GM18502 (cell line): ENCODE measurements around the gene NR5A1.

Experiments used
- ATAC-seq: cut with Tn5 transposase; IDR thresholded peaks from one replicate; pipeline ENCODE4 v1.9.1; 2021; ENCODE audit warnings: mild to moderate bottlenecking; ENCODE audit not compliant: unreplicated experiment, poor library complexity

The NR5A1 gene

GRCh38 chr9:124517600-124517999, 10.4 kb upstream of the NR5A1 start:
- no peak for ATAC-seq

GRCh38 chr9:124514874-124515273, 7.7 kb upstream of the NR5A1 start:
- ATAC-seq = no peak

GRCh38 chr9:124514125-124514524, 6.9 kb upstream of the NR5A1 start:
- ATAC-seq = no peak

GRCh38 chr9:124513376-124513994, 6.3 kb upstream of the NR5A1 start:
- ATAC-seq = no peak

- ATAC-seq = no peak
Measured at GRCh38 chr9:124512806-124513204, 5.6 kb upstream of the NR5A1 start.

- ATAC-seq = no peak
Measured at GRCh38 chr9:124511891-124512805, 4.9 kb upstream of the NR5A1 start.

DNA sequence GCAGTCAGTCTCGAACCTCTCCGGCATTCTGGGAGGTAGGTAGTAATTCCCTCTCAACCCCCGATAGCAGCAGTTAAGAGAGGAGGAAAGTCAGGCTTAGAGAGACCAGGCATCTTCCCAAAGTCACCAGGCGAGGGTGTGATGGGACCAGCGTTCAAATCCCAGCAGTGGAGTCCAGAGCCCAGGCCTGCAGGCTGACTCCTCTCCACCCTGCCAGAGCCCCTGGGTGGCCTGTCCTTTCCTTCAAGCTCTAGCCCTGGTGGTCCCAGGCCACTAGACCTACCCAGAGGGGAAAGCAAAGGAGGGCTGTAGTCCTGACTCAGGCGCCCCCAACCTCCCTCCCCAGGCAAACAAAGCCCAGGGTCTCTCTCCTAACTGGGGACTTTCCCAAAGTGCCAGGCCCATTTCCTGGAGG, 4.2 kb upstream of the NR5A1 start:
- no peak for ATAC-seq

GRCh38 chr9:124510650-124511425, 3.6 kb upstream of the NR5A1 start:
- ATAC-seq = no peak

GRCh38 chr9:124507880-124508423, 753 bp upstream of the NR5A1 start:
- ATAC-seq = no peak

DNA sequence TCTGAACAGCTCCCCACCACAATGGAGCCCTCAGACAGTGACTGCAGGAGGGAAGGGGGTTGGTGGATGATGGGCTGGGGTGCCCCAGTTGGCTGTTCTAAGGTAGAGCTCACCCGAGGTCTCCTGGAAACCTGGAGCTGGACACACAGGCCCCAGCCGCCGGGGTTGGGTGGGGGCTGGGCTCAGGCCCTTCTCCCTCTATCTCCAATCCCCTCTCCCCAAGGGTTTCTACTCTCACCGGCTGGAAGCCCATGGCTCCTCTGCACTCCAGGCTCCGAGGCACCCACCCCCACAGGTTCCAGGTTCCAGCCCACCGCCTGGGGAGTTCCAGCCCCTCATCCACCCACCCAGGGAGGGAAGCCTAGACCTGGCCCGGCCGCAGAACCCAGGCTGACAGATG, 766 bp downstream of the NR5A1 start:
- ATAC-seq = no peak

GRCh38 chr9:124505901-124506346, 1.3 kb downstream of the NR5A1 start:
- ATAC-seq = no peak

- no peak for ATAC-seq
Measured at GRCh38 chr9:124505006-124505900, 1.9 kb downstream of the NR5A1 start.

- ATAC-seq = no peak
Measured at GRCh38 chr9:124504530-124505005, 2.6 kb downstream of the NR5A1 start.

DNA sequence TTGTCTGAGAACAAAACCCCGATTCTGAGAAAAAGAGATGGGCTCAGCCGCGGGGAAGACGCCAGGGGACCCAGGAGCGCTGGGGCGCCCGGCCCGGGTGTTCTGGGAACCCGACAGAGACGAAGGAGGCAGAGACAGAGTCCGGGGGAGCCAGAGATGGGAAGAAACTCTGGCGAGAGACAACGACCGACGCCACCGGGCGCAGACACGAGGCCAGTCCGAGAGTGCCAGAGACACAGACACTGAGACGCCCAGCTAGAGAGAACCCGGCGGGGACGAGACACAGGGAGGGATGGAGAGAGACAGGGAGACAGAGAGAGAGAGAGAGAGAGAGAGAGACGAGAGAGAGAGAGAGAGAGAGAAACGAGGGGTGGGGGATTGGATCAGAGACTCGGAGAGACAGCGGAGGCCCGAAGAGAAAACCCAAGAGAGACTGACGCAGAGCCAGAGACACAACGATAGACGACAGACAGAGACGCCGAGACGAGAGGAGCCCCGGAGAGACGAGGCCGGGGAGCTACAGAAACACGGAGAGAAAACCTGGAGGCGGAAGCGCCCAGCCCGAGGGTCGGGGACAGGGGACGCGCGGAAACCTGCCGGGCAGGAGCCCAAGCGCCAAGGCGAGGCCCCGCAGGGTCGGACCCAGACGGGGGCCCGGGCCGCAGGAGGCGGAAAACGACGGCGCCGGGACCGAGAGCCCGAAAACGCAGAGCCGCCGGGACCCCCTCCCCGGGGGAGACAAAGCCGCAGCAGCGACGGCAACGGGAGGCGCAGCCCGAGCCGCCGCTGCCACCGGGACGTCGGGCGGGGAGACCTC, 3.3 kb downstream of the NR5A1 start:
- no peak for ATAC-seq

DNA sequence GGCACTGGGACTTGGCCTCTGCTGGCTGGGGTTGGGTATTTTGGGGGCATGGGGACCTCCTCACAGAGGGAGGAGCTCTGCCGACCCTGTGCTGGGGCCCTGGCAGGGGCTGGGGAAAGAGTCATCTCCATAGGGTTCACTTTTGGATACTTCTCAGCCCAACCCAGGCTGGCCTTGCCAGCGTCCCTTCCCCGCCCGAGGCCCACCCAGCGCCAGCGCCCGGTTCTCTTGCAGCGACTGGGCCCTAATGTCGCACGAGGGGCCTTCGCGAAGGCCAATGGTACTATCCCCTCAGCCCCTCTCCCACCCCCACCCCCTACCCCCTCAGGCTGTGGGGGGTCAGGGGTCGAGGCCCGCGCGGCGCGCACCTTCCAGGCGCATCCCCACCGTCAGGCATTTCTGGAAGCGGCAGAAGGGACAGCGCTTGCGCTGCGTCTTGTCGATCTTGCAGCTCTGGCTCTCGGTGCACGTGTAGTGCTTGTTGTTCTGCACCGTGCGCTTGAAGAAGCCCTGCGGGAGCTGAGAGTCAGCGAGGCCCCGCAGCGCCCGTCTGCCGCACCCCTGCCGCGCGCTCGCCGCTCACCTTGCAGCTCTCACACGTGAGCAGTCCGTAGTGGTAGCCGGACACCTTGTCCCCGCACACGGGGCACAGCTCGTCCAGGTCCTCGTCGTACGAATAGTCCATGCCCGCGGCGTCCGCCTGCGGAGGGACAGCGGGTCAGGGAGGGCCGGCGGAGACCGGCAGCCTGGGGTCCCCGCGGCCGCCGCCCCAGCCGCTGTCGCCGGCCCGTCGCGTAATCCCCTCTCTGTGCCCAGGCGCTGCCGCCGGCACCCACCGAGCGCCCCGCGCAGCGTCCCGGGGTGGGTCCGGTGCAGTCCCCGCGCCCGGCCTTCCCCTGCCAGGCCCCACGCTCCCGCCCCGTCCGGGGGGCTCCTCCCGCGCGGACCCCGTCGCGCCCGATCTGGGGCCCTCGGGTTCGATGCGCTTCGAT, 4.2 kb downstream of the NR5A1 start:
- ATAC-seq = no peak

DNA sequence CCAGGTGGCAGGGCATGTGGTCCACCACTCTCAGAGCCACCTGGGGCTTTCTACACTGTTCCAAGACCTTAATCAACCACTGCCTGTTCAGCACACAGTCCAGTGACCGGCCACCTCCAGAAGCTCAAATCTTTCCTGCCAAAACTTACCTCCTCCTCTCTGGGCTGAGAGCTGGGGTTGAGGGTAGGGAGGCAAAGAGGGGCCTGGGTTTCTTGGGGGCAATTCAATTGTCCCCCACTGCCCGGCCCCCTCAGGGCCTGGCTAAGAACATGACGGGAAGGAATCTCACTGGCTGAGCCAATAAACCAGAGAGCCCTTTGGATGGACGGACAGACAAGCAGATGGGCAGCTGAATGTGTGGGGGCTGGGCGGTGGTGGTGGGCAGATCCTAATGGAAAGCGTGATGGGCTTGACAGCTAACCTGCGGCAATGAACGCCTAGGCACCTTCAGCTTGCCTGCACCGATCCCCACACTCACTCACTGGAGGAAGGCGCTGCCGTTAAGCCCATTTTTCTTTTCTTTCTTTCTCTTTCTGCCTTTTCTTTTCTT, 5.4 kb downstream of the NR5A1 start:
- no peak for ATAC-seq
